GM12891 (cell line): Measurements from ENCODE around the gene METAP1D.

Experiments
- PAX5 ChIP-seq: IDR thresholded peaks from 2 replicates; pipeline ENCODE4 v1.6.1; 2011; ENCODE audit warnings: low read length, moderate library complexity, mild to moderate bottlenecking; ENCODE audit not compliant: insufficient read depth, severe bottlenecking
- POLR2A ChIP-seq: IDR thresholded peaks from 2 replicates; pipeline ENCODE4 v1.6.1; 2011; ENCODE audit warnings: low read depth, low read length, control low read depth
- POLR2AphosphoS5 ChIP-seq: IDR thresholded peaks from 2 replicates; pipeline ENCODE4 v1.6.1; 2011; ENCODE audit warnings: low read depth, low read length, control low read depth
- POU2F2 ChIP-seq: IDR thresholded peaks from 2 replicates; pipeline ENCODE4 v1.6.1; 2011; ENCODE audit warnings: low read depth, mild to moderate bottlenecking, control low read depth, low read length, moderate library complexity
- TAF1 ChIP-seq: IDR thresholded peaks from 2 replicates; pipeline ENCODE4 v1.6.1; 2011; ENCODE audit warnings: low read depth, low read length, control low read depth

DNA sequence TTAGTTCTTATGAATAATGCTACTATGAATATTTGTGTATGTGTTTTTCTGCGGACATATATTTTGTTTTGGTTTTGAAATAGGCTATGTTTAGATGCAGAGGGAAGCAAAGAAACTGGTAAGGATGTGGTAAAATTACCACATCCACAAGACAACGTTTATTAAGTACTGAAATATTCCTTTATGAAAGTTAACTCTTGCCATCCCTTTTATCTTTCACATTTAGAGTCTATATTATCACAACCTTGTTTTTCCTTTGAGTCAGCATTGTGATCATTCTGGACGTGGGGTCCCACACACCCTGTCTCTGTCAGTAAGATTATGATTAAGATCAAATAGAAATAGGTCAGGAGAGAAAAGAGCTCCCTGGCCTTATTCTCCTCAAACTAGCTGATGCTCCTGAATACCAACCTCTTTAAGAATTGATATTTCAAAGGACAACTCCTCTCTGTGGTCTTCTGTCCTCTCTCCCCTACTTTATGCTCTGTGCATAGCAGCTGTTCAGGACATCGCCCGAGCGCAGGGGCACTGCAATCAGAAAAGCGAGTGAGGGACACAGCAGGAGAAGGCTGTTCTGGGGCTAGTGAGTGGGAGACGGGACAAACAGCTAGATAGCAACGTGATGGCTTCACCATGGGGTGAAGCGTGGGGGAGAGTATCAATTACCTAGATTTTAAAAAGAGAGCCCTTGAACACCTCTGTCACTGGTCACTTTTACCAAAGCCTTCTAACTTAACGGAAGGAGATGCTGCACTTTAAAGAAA is 12.2 kb downstream of the METAP1D start:
- TF ChIP-seq POLR2A (no peak), POLR2AphosphoS5 (no peak), TAF1 (no peak), POU2F2 (no peak), PAX5 (no peak)
